Measurements from ENCODE around the gene SETD3.

Gene SETD3

GRCh38 chr14:99374964-99375363 is 105.7 kb downstream of the SETD3 start:
- no peak for TF ChIP-seq CTCF (IDR thresholded peaks at IDR 0.05; ENCODE audit: low read depth, low read length)
- Histone ChIP-seq H3K9me3 (no peaks in the 10 kb centered on the region), H3K4me3 (ENCODE audit: low read depth, low read length) (no peak overlapping the region), H3K27me3 (peaks cover 5% of the 10 kb centered on the region; the same call in 1 of the 2 replicates), H3K36me3 (no peaks in the 10 kb centered on the region), H3K4me1 (no peaks in the 10 kb centered on the region)
- no peak for DNase-seq

- Histone ChIP-seq H3K36me3 (no peaks in the 10 kb centered on the region), H3K4me1 (no peaks in the 10 kb centered on the region), H3K4me3 (ENCODE audit: low read depth, low read length) (no peak overlapping the region), H3K9me3 (no peaks in the 10 kb centered on the region), H3K27me3 (peaks cover 4% of the 10 kb centered on the region; the same call in 1 of the 2 replicates)
- no peak for TF ChIP-seq CTCF (IDR thresholded peaks at IDR 0.05; ENCODE audit: low read depth, low read length)
- DNase-seq = no peak
These were observed 116.9 kb downstream of the SETD3 start for GRCh38 chr14:99363616-99364290.

- Histone ChIP-seq H3K9me3 (no peaks in the 10 kb centered on the region), H3K36me3 (no peaks in the 10 kb centered on the region), H3K4me1 (no peaks in the 10 kb centered on the region), H3K27me3 (peaks cover 4% of the 10 kb centered on the region; the same call in 1 of the 2 replicates), H3K4me3 (ENCODE audit: low read depth, low read length) (no peak overlapping the region)
- no peak for DNase-seq
- TF ChIP-seq CTCF (IDR thresholded peaks at IDR 0.05; ENCODE audit: low read depth, low read length) = no peak
These were observed 117.6 kb downstream of the SETD3 start for GRCh38 chr14:99363051-99363450.

- no peak for DNase-seq
- Histone ChIP-seq H3K36me3 (no peaks in the 10 kb centered on the region), H3K4me3 (ENCODE audit: low read depth, low read length) (no peak overlapping the region), H3K27me3 (peaks cover 4% of the 10 kb centered on the region; the same call in 1 of the 2 replicates), H3K9me3 (no peaks in the 10 kb centered on the region), H3K4me1 (no peaks in the 10 kb centered on the region)
- TF ChIP-seq CTCF (IDR thresholded peaks at IDR 0.05; ENCODE audit: low read depth, low read length) = no peak
These were observed 119.0 kb downstream of the SETD3 start for GRCh38 chr14:99361596-99362215.

- Histone ChIP-seq H3K36me3 (no peaks in the 10 kb centered on the region), H3K27me3 (no peaks in the 10 kb centered on the region), H3K4me3 (ENCODE audit: low read depth, low read length) (no peak overlapping the region), H3K4me1 (no peaks in the 10 kb centered on the region), H3K9me3 (no peaks in the 10 kb centered on the region)
- TF ChIP-seq CTCF (IDR thresholded peaks at IDR 0.05; ENCODE audit: low read depth, low read length) = no peak
- no peak for DNase-seq
These were observed 119.7 kb downstream of the SETD3 start for GRCh38 chr14:99360774-99361595.
